HG03565 (cell line): ENCODE measurements around the gene TNFAIP8L3.

Source experiments
- ATAC-seq: cut with Tn5 transposase; IDR thresholded peaks from one replicate; pipeline ENCODE4 v1.9.1; 2021; ENCODE audit warnings: mild to moderate bottlenecking, moderate library complexity; ENCODE audit not compliant: unreplicated experiment

TNFAIP8L3 gene

DNA sequence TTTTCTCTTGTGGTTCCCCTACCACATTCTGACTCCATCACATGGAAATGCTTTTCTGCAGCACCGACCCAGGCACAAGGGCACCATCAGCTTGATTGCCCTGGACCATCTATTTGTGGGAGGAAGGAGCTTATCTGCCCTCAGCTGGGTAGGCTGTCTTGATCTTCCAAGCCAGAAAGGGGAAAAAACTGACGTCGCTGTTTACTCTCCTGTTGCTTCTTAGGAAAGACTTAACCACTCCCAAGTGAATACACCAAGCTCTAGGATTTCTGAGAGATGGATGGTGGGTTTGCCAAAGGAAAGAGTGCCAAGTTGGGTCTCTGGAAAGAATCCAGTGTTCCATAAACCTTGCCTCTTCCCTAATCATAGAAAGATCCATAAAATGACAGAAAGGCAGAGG, 4.0 kb downstream of the TNFAIP8L3 start:
- ATAC-seq = no peak

- no peak for ATAC-seq
Observed at GRCh38 chr15:51089699-51090453, 4.8 kb downstream of the TNFAIP8L3 start.

DNA sequence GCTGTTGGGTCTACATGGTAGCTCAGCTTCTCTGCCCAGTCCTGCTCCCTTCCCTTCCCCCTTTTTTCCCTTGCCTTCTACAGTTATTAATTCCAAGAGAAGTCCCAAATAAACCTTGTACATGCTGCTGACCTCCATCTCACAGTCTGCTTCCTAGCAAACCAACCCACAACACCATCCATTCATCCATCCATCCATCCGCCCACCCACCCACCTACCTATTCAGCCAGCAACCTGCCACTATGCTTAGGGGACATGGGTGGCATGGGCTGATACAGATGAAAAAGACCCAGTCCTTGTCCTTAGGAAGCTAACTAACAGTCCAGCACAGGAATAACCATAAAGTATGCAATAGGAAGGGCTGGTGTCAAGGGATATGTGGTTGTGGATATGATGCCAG, 5.7 kb downstream of the TNFAIP8L3 start:
- no peak for ATAC-seq

DNA sequence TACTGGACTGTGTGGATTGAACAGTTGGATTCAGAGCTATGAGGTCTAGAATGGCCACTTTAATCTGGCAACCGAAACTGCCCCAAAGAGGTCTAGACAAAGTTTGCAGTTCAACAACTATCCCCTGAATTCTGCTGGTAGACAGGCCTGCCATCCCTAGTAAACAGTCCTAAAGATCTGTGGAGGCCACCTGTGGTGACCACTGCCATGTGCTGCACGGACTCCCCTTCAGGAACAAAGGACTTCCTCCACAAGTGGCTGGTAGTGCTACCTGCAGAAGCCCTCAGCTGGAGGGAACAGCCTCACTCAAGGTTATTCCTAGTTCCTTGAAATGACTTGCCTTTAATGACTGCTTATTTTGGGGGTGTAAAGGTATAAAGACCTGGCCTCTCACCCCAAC, 6.1 kb downstream of the TNFAIP8L3 start:
- no peak for ATAC-seq

GRCh38 chr15:51087513-51087912, 7.2 kb downstream of the TNFAIP8L3 start:
- ATAC-seq = no peak

DNA sequence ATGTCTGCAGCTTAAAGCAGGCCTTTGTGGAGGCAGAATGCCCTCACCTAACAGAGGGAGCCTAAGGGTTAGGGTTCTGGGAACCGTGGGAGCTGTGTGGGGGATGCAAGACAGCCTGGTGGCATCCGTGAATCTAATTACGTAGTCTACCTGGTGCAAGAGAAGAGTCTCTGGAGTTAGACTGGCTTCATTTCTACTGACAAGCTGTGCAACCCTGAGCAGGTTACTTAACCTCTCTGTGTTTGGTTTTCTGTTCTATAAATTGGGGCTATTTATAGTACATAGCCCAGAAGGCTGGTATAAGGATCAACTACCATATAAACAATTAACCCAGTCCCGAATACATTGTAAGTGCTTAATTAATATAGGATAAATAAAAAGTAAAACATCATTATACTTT, 8.3 kb downstream of the TNFAIP8L3 start:
- ATAC-seq = no peak

GRCh38 chr15:51085764-51086163, 8.9 kb downstream of the TNFAIP8L3 start:
- no peak for ATAC-seq

DNA sequence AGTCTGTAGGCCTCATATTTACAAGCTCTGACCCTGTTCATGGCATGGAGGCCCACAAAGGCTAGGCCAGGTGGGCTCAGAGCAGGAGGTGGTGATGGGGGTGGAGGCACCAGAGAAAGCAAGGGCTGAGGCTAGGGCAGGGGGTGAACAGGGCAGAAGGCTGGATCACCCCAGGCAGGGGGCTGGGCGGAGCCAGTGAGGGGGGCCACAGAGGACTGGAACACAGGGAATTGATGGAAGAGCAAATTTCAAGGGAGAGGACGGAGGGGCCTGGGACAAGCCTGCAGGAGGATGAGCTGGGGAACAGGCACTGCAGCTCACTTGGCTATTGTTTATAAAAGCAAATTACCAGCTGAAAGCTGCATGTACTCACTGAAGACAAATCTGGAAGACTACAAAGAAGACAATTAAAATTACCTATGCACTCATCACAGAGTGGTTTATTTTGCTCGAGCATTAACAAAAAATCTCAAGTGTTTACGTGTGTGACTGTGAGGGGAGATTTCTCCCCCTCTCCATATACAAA, 11.0 kb downstream of the TNFAIP8L3 start:
- no peak for ATAC-seq

DNA sequence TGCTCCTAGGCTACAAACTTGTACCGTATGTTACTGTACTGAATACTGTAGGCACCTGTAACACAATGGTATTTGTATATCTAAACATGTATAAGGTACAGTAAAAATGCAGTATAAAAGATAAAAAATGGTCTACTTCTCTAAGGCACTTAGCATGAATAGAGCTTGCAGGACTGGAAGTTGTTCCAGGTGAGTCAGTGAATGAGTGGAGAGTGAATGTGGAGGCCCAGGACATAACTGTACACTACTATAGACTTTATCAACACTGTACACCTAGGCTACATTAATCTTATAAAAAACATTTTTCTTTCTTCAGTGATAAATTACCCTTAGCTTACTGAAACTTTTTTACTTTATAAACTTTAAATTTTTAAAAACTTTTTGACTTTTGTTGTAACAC, 12.5 kb downstream of the TNFAIP8L3 start:
- no peak for ATAC-seq

DNA sequence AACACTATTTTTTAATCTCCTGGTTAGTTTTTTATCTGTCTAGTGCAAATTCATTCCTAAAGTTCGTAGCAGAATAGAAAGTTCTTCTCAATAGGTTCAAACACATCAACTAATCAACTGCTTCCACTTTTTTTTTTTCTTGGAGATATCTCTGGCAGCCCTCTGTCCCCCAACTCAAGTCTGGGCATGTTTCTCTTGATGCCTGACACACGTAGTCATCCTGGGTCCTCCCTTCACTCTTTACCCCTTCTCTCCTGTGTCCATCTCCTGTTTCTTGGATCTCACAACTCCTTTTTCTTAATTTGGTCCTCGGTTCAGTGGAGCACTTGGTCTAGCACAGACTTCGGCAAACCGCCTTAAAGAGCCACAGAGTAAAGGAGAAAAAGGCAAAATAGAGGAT, 14.4 kb downstream of the TNFAIP8L3 start:
- ATAC-seq = no peak

DNA sequence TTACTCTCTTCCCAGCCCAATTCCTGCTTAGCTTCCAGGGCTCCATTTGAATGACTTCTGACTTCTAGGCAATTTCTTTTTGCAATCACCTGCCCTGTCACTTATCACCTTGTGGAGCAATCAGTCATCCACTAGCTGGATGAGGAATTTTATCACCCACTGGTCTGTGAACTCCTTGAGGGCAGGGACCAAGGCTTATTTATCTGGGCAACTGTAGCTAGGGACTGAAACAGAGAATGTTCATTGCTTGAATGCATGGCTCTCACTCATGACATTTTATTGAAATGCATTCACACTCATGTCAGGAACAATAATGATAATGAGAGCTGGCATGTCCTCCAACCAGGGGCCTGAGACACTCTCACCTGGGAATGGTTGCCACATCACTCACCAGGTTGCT, 15.5 kb downstream of the TNFAIP8L3 start:
- no peak for ATAC-seq

DNA sequence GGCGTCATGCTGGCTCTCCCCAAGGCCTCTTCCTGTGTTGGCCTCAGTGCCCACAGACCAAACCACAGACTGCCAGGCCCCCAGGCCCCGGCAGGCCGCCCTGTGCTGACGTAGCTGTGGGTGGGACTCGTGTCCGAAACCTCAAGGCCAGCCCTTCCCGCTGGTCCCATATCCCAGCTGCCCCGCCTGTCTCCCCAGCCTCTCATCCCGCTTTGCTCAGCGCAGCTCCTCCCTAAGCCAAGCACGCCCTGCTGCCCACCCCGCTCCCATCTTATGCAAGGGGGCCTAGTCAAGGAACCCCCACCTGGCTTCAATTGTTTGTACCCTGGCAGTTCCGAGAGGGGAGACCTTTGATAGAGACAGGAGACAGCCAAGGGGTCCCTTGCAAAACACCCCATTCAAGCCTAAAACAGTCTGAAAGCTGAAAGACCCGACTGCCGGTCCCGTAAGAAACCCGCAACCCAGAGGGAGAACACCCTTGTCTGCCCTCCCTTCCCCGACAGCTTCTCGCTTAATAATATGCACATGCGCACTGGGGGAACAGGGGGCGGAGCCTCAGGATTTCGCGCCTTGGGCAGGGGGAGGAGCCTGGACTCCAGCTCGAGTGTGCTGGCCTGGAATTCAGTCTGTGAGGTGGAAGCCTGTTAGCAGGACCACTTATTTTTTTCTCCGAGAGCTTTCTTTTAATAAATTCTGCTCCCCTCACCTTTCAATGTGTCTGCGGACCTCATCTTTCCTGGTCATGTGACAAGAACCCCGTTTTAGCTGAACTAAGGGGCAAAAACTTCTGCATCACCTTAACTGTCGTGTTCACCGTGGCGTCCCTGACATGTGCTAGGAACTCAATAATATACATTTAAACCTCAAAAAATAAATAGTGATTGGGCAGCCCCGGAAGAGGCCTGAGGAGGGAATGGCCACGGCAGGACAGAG, 17.2 kb downstream of the TNFAIP8L3 start:
- no peak for ATAC-seq

GRCh38 chr15:51076524-51077220, 18.0 kb downstream of the TNFAIP8L3 start:
- ATAC-seq = no peak

GRCh38 chr15:51075826-51076523, 18.7 kb downstream of the TNFAIP8L3 start:
- no peak for ATAC-seq

DNA sequence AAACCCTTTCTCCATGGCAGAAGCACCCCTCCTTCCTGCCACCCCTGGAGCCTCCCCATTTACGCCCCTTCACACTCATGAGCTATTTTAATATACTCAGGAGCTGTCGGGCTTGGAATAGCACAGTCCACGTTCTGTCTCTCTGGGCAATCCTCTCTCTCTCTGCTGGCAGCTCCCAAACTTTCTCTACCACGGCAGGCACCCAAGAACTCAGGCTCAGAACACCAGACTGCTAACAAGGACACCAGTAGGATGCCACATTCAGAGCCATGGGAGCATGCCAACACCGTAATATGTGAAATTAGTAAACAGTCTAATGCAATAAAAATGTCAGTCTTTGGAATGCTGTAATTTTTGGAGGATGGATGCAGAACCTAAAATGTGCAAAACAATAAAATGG, 19.3 kb downstream of the TNFAIP8L3 start:
- no peak for ATAC-seq

GRCh38 chr15:51074926-51075325, 19.8 kb downstream of the TNFAIP8L3 start:
- no peak for ATAC-seq

DNA sequence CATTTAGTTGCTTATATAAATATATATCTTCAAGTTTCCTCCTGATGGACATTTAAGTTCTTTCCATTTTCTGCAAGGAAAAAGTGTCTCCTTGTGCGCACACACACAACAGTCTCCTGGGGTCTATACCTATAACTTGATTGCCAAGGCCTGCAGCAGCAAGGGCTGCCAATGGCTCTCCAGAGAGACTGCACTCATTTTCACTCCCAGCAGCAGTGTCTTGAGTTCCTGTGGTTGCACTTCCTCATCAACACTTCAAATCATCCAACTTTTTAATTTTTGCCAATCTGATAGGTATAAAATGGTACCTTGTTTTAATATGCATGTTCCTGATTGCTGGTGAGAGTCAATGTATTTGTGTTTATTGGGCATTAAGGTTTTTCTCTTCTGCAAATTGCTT, 23.1 kb downstream of the TNFAIP8L3 start:
- no peak for ATAC-seq

DNA sequence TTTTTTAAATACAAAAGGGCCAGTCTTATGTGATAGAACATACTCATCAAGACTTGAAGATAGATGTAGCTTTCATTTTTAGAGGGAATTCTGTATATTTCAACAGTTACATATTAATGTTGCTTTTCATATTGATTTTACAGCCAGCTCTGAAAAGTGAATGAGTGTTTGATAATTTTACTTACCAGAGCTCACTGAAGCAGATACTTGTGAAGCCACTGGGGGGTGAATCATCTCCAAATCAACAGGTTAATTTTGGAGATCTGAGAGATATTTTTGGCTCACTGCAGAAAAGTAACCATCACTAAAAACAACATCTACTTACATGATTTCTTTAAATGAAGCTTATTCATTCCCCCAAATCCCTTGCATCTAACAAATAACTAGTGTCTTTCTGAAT, 24.7 kb downstream of the TNFAIP8L3 start:
- no peak for ATAC-seq

DNA sequence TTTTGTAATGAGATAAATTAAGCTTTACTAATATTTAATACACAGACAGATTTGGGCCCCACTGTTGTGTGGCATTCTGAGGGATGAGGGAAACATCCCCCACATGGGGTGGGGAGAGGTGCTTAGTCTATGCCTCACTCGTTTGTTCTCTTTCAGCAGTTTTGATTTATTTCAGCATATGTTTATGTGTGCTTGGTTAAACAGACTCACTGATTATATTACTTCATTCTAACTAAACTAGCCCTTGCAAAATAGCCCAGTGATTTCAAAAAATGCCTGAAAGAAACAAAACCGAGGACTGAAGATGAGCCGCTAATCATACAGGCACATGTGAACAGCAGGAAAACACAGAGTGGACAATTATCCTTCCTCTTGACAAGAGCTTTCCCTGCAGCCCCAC, 27.2 kb downstream of the TNFAIP8L3 start:
- no peak for ATAC-seq

GRCh38 chr15:51065781-51066180, 28.9 kb downstream of the TNFAIP8L3 start:
- no peak for ATAC-seq

- ATAC-seq = no peak
Observed at GRCh38 chr15:51065261-51065660, 29.4 kb downstream of the TNFAIP8L3 start.
